Ascending aorta (tissue), 2 donors: ENCODE data around the gene THAP9. TPM values are rescaled to one million over a fixed set of nuclear protein-coding genes. Genes with fewer than 3 reads are reported as not detected.

Experiments used
- DNase-seq, 2 donors: peaks; one replicate each; pipeline ENCODE4 v3.0.0-alpha.2; 2019; ENCODE audit warnings: low spot score in 2 of 2
- H3K27ac ChIP-seq, 2 donors: fragments of 200-600 bp; sonication (generic); one replicate each; pipeline ENCODE4 v1.5.1; 2016 to 2017; ENCODE audit warnings: mild to moderate bottlenecking in 1 of 2
- H3K27me3 ChIP-seq: fragments of 200-600 bp; sonication (generic); one replicate; pipeline ENCODE4 v1.5.1; 2017
- H3K36me3 ChIP-seq, 2 donors: fragments of 200-600 bp; sonication (generic); one replicate each; pipeline ENCODE4 v1.5.1; 2016
- H3K4me1 ChIP-seq, 2 donors: fragments of 200-600 bp; sonication (generic); one replicate each; pipeline ENCODE4 v1.5.1; 2016 to 2017; ENCODE audit warnings: mild to moderate bottlenecking in 1 of 2
- H3K4me3 ChIP-seq, 2 donors: fragments of 200-600 bp; sonication (generic); one replicate each; pipeline ENCODE4 v1.5.1; 2016 to 2017; ENCODE audit warnings: mild to moderate bottlenecking in 1 of 2
- H3K9me3 ChIP-seq, 2 donors: fragments of 200-600 bp; sonication (generic); one replicate each; pipeline ENCODE4 v1.5.1; 2016
- CTCF ChIP-seq, 3 experiments: fragments of 200-600 bp in 2 of 3; fragments of 450-650 bp in 1 of 3; sonication (generic) in 2 of 3; IDR thresholded peaks; one replicate each; pipeline ENCODE4 v1.5.1; 2016 to 2019; ENCODE audit warnings: antibody characterized with exemption in 3 of 3, mild to moderate bottlenecking in 1 of 3, moderate library complexity in 1 of 3
- intact Hi-C: fragments of 100-400 bp; cut with DNase I; formaldehyde crosslinking; loops from one replicate; pipeline ENCODE4 v1.15.1; 2023
- total RNA-seq: library from RNA; depleted of rRNA; stranded (reverse); fragments of >200 nt; gene quantifications from one replicate; pipeline ENCODE4 v1.1.0, GENCODE V29; 2016

THAP9 gene
- total RNA-seq, 1 donor from 2014 or later, result 0.32 TPM

GRCh38 chr4:82921795-82922194 lies 21.3 kb downstream of the THAP9 start:
- no peak overlapping the region for H3K4me3 ChIP-seq
- H3K27ac ChIP-seq, result no peak overlapping the region
- intact Hi-C loops, result no loop called here
- no peak for TF ChIP-seq CTCF (IDR thresholded peaks at IDR 0.05)
- H3K36me3 ChIP-seq, result peaks cover 3 to 15% of the 10 kb centered on the region in 2 donors
- no peak for DNase-seq
- no peaks in the 10 kb centered on the region for H3K4me1 ChIP-seq
- no peaks in the 10 kb centered on the region for H3K27me3 ChIP-seq
- H3K9me3 ChIP-seq, result no peaks in the 10 kb centered on the region

- Histone ChIP-seq H3K27me3 (no peaks in the 10 kb centered on the region), H3K36me3 (peaks cover 2 to 27% of the 10 kb centered on the region in 2 donors), H3K27ac (no peak overlapping the region), H3K4me1 (no peaks in the 10 kb centered on the region), H3K9me3 (no peaks in the 10 kb centered on the region), H3K4me3 (no peak overlapping the region)
- no peak for DNase-seq
- intact Hi-C loops, result no loop called here
- no peak for TF ChIP-seq CTCF (IDR thresholded peaks at IDR 0.05)
These were observed 30.6 kb downstream of the THAP9 start for GRCh38 chr4:82930848-82931755.

- Histone ChIP-seq H3K9me3 (no peaks in the 10 kb centered on the region), H3K36me3 (peaks cover 8 to 48% of the 10 kb centered on the region in 2 donors), H3K4me3 (no peak overlapping the region), H3K27me3 (no peaks in the 10 kb centered on the region), H3K27ac (no peak overlapping the region), H3K4me1 (no peaks in the 10 kb centered on the region)
- intact Hi-C loops, result no loop called here
- TF ChIP-seq CTCF (IDR thresholded peaks at IDR 0.05), result no peak
- DNase-seq, result no peak
These were observed 33.9 kb downstream of the THAP9 start for GRCh38 chr4:82934441-82934840.

GRCh38 chr4:82939414-82939813 lies 38.9 kb downstream of the THAP9 start:
- TF ChIP-seq CTCF (IDR thresholded peaks at IDR 0.05), result no peak

GRCh38 chr4:82947498-82947897 lies 47.0 kb downstream of the THAP9 start:
- no peak for DNase-seq
- intact Hi-C loops, result no loop called here
- Histone ChIP-seq H3K9me3 (no peaks in the 10 kb centered on the region), H3K27ac (no peak overlapping the region), H3K4me3 (no peak overlapping the region), H3K27me3 (no peaks in the 10 kb centered on the region), H3K36me3 (peaks cover 0 to 4% of the 10 kb centered on the region in 2 donors), H3K4me1 (no peaks in the 10 kb centered on the region)
- TF ChIP-seq CTCF (IDR thresholded peaks at IDR 0.05), result no peak

More at GRCh38 chr4:82939414-82939813, 38.9 kb downstream of the THAP9 start:
- no peak for DNase-seq
- Histone ChIP-seq H3K4me1 (no peaks in the 10 kb centered on the region), H3K27ac (no peak overlapping the region), H3K9me3 (no peaks in the 10 kb centered on the region), H3K36me3 (peaks cover 9 to 44% of the 10 kb centered on the region in 2 donors), H3K4me3 (no peak overlapping the region), H3K27me3 (no peaks in the 10 kb centered on the region)
- intact Hi-C loops, result no loop called here
